ENCODE results near the gene CLIC3.

Gene CLIC3

GRCh38 chr9:136973618-136974617 is 22.4 kb downstream of the CLIC3 start:
- no peak for DNase-seq (ENCODE audit: low read depth)
- no peak for TF ChIP-seq CTCF (conservative IDR thresholded peaks at IDR 0.05; ENCODE audit: low read length)

GRCh38 chr9:136972743-136973142 is 23.6 kb downstream of the CLIC3 start:
- DNase-seq (ENCODE audit: low read depth) = no peak
- no peak for TF ChIP-seq CTCF (conservative IDR thresholded peaks at IDR 0.05; ENCODE audit: low read length)
- no peak overlapping the region for H3K4me3 ChIP-seq (ENCODE audit: low read length)

More at GRCh38 chr9:136973618-136974617, 22.4 kb downstream of the CLIC3 start:
- H3K4me3 ChIP-seq (ENCODE audit: low read length) = no peak overlapping the region

GRCh38 chr9:136972335-136972734 is 24.0 kb downstream of the CLIC3 start:
- DNase-seq (ENCODE audit: low read depth) = no peak
- no peak for TF ChIP-seq CTCF (conservative IDR thresholded peaks at IDR 0.05; ENCODE audit: low read length)
- H3K4me3 ChIP-seq (ENCODE audit: low read length) = no peak overlapping the region

- H3K4me3 ChIP-seq (ENCODE audit: low read length) = no peak overlapping the region
- no peak for DNase-seq (ENCODE audit: low read depth)
- TF ChIP-seq CTCF (conservative IDR thresholded peaks at IDR 0.05; ENCODE audit: low read length) = no peak
These were observed 24.6 kb downstream of the CLIC3 start for GRCh38 chr9:136971746-136972145.

- DNase-seq (ENCODE audit: low read depth) = no peak
- no peak overlapping the region for H3K4me3 ChIP-seq (ENCODE audit: low read length)
- no peak for TF ChIP-seq CTCF (conservative IDR thresholded peaks at IDR 0.05; ENCODE audit: low read length)
These were observed 26.0 kb downstream of the CLIC3 start for GRCh38 chr9:136970361-136970760.

- TF ChIP-seq CTCF (conservative IDR thresholded peaks at IDR 0.05; ENCODE audit: low read length) = no peak
- no peak for DNase-seq (ENCODE audit: low read depth)
- no peak overlapping the region for H3K4me3 ChIP-seq (ENCODE audit: low read length)
These were observed 26.6 kb downstream of the CLIC3 start for GRCh38 chr9:136969774-136970173.

- no peak for DNase-seq (ENCODE audit: low read depth)
- no peak for TF ChIP-seq CTCF (conservative IDR thresholded peaks at IDR 0.05; ENCODE audit: low read length)
- H3K4me3 ChIP-seq (ENCODE audit: low read length) = no peak overlapping the region
These were observed 27.2 kb downstream of the CLIC3 start for GRCh38 chr9:136969150-136969549.
